Measurements from ENCODE around the gene WWOX.
"Not testable (repeated sequence)": the region's sequence is repeated elsewhere in the genome, so short reads cannot be mapped to it uniquely, and the experiment has no call there.

The WWOX gene

GRCh38 chr16:79250502-79251098 lies 1151.1 kb downstream of the WWOX start:
- DNase-seq (ENCODE audit: extremely low spot score): no peak
- no peak for TF ChIP-seq CTCF (IDR thresholded peaks at IDR 0.05; ENCODE audit: control extremely low read depth, extremely low read depth, low read depth, missing control alignments)
- ChIA-PET CTCF (no interaction called here), POLR2A (no interaction called here)

DNA sequence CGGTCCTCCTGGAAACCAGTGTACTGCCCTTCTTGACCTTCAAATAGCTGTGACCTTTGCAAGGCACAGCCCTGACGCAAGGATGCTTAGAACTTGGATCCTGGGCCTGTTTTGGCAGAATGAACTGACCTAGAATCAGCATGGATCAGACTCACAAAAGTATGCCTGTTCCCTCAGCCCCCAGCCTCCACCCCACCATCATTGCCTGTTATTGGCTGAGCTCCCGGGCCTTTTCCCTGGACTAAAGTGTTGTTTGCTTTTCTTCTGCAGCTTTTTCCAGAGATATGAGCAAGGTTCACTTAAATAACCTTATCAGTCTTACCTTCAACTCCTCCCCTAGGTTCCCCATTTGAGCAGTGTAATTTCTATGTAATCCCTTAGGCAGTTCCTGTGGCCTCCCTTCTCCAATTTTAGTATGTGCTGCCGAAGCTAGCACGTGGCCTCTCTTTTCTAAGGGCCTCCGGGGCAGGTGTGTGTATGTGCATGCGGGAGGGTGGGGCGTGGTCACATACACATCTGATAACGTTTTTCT lies 1153.7 kb downstream of the WWOX start:
- CTCF ChIA-PET: no interaction called here
- POLR2A ChIA-PET: no interaction called here
- TF ChIP-seq CTCF (IDR thresholded peaks at IDR 0.05; ENCODE audit: control extremely low read depth, extremely low read depth, low read depth, missing control alignments): no peak
- DNase-seq (ENCODE audit: extremely low spot score): no peak

DNA sequence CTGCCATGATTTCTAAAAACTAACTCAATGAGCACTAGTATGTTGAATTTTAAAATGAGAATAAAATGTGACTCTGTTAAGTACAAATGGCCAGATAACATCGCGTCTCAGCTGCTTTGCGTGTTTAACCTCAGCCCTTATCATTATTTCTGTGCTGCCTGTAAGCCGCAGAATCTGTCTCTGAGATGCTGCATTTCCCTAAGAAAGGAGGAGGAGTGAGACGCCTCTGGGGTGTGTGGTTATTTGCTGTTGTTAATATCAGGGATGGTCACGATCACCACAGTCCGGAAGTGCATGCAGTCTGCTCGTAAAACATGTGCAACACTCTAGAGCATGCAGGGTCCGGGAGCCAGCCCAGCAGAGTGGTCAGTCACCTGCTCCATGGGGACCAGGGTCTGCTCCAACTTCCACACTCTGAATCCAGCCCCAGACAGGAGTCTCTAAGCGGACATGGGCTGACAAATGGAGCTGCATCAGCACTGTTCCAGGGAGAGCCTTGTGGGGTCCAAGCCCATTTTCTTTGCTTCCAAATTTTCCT lies 1158.6 kb downstream of the WWOX start:
- TF ChIP-seq CTCF (IDR thresholded peaks at IDR 0.05; ENCODE audit: control extremely low read depth, extremely low read depth, low read depth, missing control alignments): no peak
- ChIA-PET CTCF (interaction anchor here (1.2 to 1.5 kb wide), 2 partner anchors 17 to 26 kb away, joined by 3 read pairs; no protein-coding TSS in a partner anchor), POLR2A (no interaction called here)
- no peak for DNase-seq (ENCODE audit: extremely low spot score)

DNA sequence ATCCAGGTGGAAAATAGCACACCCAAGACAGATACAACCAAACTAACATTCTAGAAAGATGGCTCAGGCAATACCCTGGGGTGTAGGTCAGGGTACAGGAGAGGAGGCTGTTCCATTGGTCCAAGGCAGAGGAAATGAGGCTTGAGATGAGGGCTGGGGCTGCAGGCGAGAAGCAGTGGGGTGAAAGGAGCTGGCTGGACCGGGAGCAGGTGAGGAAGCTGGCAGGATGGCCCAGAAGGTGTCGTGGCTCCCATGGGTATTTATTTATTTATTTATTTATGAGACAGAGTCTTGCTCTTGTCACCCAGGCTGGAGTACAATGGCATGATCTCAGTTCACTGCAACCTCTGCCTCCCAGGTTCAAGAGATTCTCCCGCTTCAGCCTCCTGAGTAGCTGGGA lies 1161.4 kb downstream of the WWOX start:
- DNase-seq (ENCODE audit: extremely low spot score); POLR2A ChIA-PET; CTCF ChIA-PET: not testable (repeated sequence)

DNA sequence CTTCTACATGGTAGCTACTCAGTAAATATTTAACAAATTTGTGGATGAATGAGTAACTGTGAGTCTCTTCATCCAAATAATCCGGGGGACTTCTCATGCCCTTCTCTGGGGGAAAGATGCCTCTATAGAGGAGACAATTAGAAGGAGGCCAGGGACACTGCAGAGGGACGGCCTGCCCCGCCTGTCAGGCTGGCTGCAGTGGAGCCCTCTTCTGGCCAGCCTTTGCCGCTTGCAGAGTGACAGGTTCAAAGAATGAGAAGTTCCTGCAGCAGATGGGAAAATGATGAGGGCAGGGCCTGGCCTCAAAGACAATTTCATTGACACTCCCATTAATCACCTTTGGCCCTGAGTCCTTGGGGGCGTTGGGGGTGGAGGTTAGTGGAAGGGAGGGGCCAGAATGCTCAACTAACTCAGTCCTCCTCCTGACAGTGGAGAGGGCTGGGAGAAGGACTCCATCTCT lies 1162.1 kb downstream of the WWOX start:
- POLR2A ChIA-PET: no interaction called here
- peak; percentile 36 for TF ChIP-seq CTCF (IDR thresholded peaks at IDR 0.05; ENCODE audit: control extremely low read depth, extremely low read depth, low read depth, missing control alignments)
- DNase-seq (ENCODE audit: extremely low spot score): no peak
- CTCF ChIA-PET: no interaction called here

DNA sequence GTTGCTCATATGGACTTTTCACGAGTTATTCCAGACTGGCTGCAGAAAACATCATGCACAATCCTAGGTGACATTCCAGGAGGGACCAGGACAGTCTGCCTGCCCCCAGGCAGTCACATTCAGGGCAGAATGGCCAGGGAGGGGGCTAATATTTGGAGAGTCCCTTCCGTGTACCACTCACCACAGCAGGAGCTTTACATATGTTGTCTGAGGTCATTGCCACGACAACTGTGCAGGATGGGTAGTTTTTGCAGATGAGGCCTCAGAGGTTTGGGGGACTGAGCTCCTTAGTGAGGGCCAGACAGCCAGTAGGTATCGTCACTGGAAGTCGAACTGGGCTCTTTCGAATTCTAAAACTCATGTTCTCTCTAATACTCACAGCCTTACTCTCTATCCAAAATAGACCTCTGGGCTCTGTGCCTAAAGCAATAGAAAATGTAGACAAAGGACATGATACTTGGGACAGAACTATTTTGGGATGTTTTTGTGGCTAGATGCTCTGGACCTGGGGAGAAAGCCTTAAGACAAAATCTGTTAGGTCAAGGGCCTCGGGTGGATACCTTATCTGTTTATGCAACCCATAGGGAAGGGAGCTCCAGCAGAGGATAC lies 1162.6 kb downstream of the WWOX start:
- CTCF ChIA-PET: no interaction called here
- no peak for TF ChIP-seq CTCF (IDR thresholded peaks at IDR 0.05; ENCODE audit: control extremely low read depth, extremely low read depth, low read depth, missing control alignments)
- no peak for DNase-seq (ENCODE audit: extremely low spot score)
- POLR2A ChIA-PET: no interaction called here
